HS-5 (cell line): ENCODE results near the gene TIMM23B.
A peak's percentile ranks its signal among the peaks of the same experiment; 100 is the strongest.
"Not testable (repeated sequence)": the region's sequence is repeated elsewhere in the genome, so short reads cannot be mapped to it uniquely, and the experiment has no call there.

ENCODE experiments used
- DNase-seq: peaks from one replicate; pipeline ENCODE4 v3.0.0-alpha.2; 2012; ENCODE audit warnings: low read depth

Gene TIMM23B, protein sequence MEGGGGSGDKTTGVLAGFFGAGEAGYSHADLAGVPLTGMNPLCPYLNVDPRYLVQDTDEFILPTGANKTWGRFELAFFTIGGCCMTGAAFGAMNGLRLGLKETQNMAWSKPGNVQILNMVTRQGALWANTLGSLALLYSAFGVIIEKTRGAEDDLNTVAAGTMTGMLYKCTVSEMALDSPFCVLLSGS

DNA sequence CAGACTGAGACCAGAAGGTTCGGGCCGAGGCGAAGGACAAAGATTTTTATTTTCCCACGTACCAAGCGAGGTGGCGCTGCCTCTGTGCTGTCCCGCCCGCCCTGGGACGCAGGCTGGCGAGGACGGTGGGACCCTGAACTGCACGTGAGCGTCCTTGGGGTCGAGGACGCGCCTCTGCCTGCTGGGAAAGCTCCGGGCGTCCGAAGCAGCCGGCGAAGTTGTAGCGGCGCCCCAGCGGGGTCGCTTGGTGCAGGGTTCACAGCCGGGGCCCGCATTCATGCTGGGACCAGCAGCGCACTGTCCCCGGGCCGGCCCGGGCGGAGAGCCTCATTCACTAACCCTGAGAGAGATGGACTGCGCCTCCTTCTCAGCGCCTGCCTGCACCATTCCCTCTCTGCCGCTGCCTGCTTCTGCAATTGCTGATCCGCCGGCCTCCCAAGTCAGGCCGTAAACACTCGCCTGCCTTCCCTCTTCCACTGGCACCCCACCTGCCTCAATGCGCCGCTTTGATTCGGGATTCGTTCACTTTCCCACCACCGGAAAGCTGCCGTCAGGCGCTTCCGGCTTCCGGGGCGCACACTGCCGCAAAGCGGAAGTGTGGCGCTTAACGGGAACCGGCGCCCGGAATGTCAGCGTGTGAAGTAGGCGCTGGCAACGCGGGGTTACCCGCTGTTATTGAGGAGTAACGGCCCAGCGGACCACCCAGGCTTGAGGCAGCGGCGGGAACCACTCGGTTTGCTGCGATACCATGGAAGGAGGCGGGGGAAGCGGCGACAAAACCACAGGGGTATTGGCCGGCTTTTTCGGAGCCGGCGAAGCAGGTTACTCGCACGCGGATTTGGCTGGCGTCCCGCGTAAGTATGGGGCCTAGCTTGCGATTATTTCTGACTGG, at the start of gene TIMM23B, which contains the start of gene PARG:
Gene TIMM23B (plus strand): TSS at position 607 of the 892 bp plus-strand sequence. CDS start 142 bp downstream, at position 749.
Gene PARG (minus strand): TSS at position 581 of the 892 bp plus-strand sequence. CDS start 302 bp downstream, at position 279.
- DNase-seq, result peak; percentile 28

DNA sequence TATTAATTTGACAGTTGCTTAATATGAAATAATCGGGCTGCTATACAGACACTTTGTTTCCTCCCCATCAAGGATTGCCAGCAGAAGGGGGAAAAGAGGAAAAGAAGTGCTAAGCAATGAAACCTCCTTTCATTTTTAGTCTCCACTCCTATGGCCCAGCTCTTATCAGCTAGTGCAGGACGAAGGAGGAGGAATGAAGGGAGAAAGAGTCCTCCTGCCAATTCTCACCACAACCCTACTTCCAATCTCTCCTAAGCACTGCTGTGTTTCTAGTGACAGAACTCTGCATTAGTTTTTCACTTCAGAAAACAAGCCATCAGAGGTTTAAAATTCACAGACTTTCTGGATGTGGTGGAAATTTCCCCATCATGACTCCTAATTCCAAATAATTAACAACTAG, 41.9 kb upstream of the TIMM23B start:
- DNase-seq, result not testable (repeated sequence)

DNA sequence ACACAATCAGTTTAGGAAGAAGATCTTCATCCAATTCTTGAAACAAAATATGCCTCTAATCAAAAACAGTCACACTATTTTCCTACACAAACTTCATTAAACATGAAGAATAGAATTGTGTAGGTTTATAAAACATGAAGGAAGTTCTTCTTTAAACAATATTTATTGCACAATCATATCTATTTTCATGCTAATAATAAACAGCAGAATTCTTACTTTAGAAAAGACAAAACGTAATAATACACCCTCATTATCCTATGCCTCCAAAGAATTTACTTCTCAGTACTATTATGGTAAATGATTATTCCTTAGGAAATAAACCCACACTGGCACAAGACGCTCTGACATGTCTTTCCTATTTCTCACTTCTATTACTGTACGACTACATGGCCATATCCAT, 41.4 kb upstream of the TIMM23B start:
- DNase-seq, result not testable (repeated sequence)

- not testable (repeated sequence) for DNase-seq
Observed at GRCh38 chr10:49903829-49904228, 38.0 kb upstream of the TIMM23B start.

DNA sequence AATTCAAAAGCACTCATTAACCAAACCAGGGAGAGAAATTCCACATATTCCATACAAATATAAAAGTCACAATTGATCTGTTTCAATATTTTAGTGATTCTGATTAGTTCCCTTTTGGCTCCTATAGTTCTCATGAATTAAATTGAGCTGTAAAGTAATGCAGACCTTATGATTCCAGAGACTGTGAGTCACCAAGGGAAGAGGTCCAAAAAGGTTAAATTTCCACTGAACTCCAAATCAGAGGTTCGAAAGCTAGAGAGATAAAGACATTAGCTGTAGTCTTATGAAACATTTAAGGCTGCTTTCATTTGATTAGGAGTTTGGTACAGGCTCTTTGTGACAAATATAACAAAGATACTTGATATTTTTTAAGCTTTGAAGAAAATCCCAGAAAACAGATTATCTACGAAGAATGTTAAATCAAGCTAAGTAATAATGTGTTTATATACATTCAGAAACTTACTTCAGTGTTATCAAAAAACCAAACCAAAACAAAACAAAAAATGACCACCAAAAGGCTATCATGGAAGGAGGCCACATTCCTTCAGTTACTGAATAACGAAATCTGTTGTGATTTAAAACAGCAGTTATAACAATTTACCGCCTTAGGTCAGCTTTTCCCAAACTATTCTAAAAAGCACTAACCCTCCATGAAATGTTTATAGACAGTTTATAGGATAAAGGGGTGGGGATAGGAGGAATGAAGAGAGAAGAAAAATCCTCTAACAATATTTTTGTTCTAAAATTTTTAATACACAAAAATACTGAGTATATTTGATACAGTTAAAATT, 33.4 kb upstream of the TIMM23B start:
- not testable (repeated sequence) for DNase-seq

- not testable (repeated sequence) for DNase-seq
Observed at GRCh38 chr10:49910295-49910694, 31.6 kb upstream of the TIMM23B start.

- not testable (repeated sequence) for DNase-seq
Observed at GRCh38 chr10:49916451-49916850, 25.4 kb upstream of the TIMM23B start.

GRCh38 chr10:49917927-49918326, 23.9 kb upstream of the TIMM23B start:
- DNase-seq, result not testable (repeated sequence)

GRCh38 chr10:49922041-49922440, 19.8 kb upstream of the TIMM23B start:
- DNase-seq, result not testable (repeated sequence)

DNA sequence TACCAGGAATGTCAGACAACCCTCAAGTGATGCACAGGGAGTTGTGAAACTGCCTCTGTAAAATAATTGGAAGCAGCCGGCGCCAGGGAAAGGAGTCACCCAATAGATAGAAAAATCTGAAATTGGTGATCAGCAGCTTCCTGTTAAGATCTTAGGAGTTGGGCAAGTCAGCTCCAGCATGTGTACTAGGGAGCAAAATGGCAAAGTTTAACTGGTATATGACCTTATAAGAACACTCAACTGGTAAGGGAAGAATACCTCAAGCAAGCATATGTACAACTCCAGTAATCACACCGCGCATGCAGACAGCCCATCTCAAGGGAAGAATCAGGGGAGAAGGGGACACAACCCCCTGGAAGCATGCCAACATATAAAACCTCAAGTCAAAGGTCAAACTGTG, 18.3 kb upstream of the TIMM23B start:
- not testable (repeated sequence) for DNase-seq

DNA sequence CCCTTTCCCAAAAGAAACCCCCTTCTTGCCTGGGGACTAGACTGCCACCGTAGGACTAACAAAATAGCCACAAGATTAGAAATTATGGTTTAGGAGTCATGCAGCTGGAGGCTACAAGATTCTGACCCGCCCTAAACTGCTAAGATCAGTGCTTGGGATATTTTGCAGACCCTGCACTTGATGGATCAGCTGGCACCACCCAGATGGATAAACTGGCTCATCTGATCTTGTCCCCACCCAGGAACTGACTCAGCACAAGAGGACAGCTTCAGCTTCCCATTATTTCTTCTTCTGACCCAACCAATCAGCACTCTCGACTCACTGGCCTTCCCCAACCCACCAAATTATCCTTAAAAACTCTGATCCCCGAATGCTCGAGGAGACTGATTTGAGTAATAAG, 10.6 kb upstream of the TIMM23B start:
- not testable (repeated sequence) for DNase-seq

GRCh38 chr10:49931959-49932728, 9.7 kb upstream of the TIMM23B start:
- not testable (repeated sequence) for DNase-seq

DNA sequence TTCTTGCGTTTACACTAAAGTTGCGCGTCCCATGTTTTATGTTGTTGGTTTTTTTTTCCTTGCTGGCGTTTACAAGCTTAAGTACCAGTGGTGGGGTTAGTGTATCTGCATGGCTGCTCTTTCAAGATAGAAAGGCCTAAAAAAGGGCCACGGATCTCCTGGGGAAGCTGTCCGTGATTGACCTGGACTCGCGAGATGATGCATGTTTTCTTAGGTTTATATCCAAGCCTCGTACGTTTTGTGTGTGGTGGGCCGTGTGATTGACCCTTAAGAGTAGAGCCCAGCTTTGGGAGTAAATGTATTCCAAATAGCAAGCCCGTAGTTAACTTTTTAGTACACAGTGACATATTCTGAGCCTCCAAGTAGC, 469 bp downstream of the TIMM23B start:
- DNase-seq, result not testable (repeated sequence)

- not testable (repeated sequence) for DNase-seq
Observed at GRCh38 chr10:49943607-49944006, 1.8 kb downstream of the TIMM23B start.

DNA sequence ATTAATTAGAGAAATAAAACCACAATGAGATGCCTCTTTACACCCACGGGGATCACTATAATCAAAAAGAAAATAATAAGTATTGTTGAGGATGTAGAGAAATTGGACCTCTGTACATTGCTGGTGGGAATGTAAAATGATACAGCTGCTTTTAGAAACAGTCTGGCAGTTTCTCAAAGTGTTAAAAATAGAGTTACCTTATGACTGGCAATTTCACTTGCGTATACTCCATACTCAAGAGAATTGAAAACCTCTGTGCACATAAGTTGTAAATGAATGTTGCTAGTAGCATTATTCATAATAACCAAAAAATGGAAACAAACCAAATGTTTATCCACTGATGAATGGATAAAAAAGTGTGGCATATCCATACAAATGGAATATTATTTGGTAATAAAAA, 6.3 kb downstream of the TIMM23B start:
- DNase-seq, result not testable (repeated sequence)

DNA sequence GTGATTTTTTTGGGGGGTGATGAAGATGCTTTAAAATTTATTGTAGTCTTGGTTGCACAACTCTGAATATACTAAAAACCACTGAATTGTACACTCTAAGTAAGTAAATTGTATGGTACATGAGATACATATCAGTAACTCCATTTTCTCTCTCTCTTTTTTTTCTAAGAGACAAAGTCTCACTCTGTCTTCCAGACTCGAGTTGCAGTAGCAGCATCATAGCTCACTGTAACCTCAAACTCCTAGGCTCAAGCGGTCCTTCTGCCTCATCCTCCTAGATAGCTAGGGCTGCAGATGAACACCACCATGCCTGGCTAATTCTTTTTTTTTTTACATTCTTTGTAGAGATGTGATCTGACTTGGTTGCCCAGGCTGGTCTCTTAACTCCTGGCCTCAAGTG, 6.9 kb downstream of the TIMM23B start:
- not testable (repeated sequence) for DNase-seq

GRCh38 chr10:49952006-49952405, 10.2 kb downstream of the TIMM23B start:
- not testable (repeated sequence) for DNase-seq

DNA sequence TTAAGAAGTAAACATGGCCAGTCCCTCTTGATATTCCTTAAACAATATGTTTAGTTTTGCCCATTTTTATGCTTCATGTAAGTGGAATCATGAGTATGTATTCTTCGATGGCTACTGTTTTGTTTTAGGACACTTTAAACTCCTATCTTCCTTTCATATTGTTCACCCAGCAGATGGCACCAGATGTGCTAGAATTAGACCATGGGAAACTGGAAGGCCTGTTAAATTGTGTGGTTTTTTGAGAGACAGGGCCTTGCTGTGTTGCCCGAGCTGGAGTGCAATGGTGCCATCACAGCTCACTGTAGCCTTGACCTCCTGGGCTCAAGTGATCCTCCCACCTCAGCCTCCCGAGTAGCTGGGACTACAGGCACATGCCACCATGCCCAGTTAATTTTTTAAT, 11.3 kb downstream of the TIMM23B start:
- not testable (repeated sequence) for DNase-seq

GRCh38 chr10:49970331-49970857, 28.5 kb downstream of the TIMM23B start:
- not testable (repeated sequence) for DNase-seq

GRCh38 chr10:49971466-49971865, 29.6 kb downstream of the TIMM23B start:
- DNase-seq, result not testable (repeated sequence)

GRCh38 chr10:49972094-49972493, 30.2 kb downstream of the TIMM23B start:
- DNase-seq, result not testable (repeated sequence)
